ENCODE results near the gene KCNK1. TPM values are rescaled to one million over a fixed set of nuclear protein-coding genes. Genes with fewer than 3 reads are reported as not detected.

KCNK1 gene
- total RNA-seq, 1 experiment from 2014 or later, result 39.2 TPM

GRCh38 chr1:233689017-233689747 lies 75.3 kb downstream of the KCNK1 start:
- H3K4me1 Mint-ChIP-seq (ENCODE audit: low read depth, unreplicated experiment), result peaks cover 39% of the 10 kb centered on the region
- no TSS peak for BruUV-seq (replicated peaks)
- no peak for DNase-seq
- CTCF ChIA-PET, result no interaction called here
- H3K9me3 Mint-ChIP-seq (ENCODE audit: low read depth, unreplicated experiment), result no peaks in the 10 kb centered on the region
- no peaks in the 10 kb centered on the region for H3K36me3 Mint-ChIP-seq (ENCODE audit: insufficient read depth, unreplicated experiment)
- no peak overlapping the region for H3K4me3 Mint-ChIP-seq (ENCODE audit: low read depth, unreplicated experiment)
- peak overlapping the region; percentile 6 for H3K27ac Mint-ChIP-seq (ENCODE audit: unreplicated experiment)
- no peak for TF ChIP-seq CTCF (IDR thresholded peaks at IDR 0.05; ENCODE audit: unreplicated experiment)
- H3K27me3 Mint-ChIP-seq (ENCODE audit: unreplicated experiment), result no peaks in the 10 kb centered on the region
- intact Hi-C loops (cut with micrococcal nuclease; ENCODE audit: unreplicated experiment), result loop anchor here (1.0 kb wide), 1 partner anchor 9 kb away; no protein-coding TSS in a partner anchor

GRCh38 chr1:233689748-233690254 lies 75.9 kb downstream of the KCNK1 start:
- CTCF ChIA-PET, result no interaction called here
- Mint-ChIP-seq H3K4me3 (ENCODE audit: low read depth, unreplicated experiment) (no peak overlapping the region), H3K27me3 (ENCODE audit: unreplicated experiment) (no peaks in the 10 kb centered on the region), H3K9me3 (ENCODE audit: low read depth, unreplicated experiment) (no peaks in the 10 kb centered on the region), H3K4me1 (ENCODE audit: low read depth, unreplicated experiment) (peaks cover 36% of the 10 kb centered on the region), H3K36me3 (ENCODE audit: insufficient read depth, unreplicated experiment) (no peaks in the 10 kb centered on the region), H3K27ac (ENCODE audit: unreplicated experiment) (no peak overlapping the region)
- no peak for TF ChIP-seq CTCF (IDR thresholded peaks at IDR 0.05; ENCODE audit: unreplicated experiment)
- no TSS peak for BruUV-seq (replicated peaks)
- intact Hi-C loops (cut with micrococcal nuclease; ENCODE audit: unreplicated experiment), result loop anchor here (1.0 kb wide), 1 partner anchor 8 kb away; no protein-coding TSS in a partner anchor
- no peak for DNase-seq

- BruUV-seq (replicated peaks), result no TSS peak
- intact Hi-C loops (cut with micrococcal nuclease; ENCODE audit: unreplicated experiment), result no loop called here
- TF ChIP-seq CTCF (IDR thresholded peaks at IDR 0.05; ENCODE audit: unreplicated experiment), result no peak
- no peaks in the 10 kb centered on the region for H3K27me3 Mint-ChIP-seq (ENCODE audit: unreplicated experiment)
- peaks cover 3% of the 10 kb centered on the region for H3K9me3 Mint-ChIP-seq (ENCODE audit: low read depth, unreplicated experiment)
- CTCF ChIA-PET, result no interaction called here
- no peak for DNase-seq
- H3K4me1 Mint-ChIP-seq (ENCODE audit: low read depth, unreplicated experiment), result no peaks in the 10 kb centered on the region
- no peak overlapping the region for H3K4me3 Mint-ChIP-seq (ENCODE audit: low read depth, unreplicated experiment)
- no peak overlapping the region for H3K27ac Mint-ChIP-seq (ENCODE audit: unreplicated experiment)
- no peaks in the 10 kb centered on the region for H3K36me3 Mint-ChIP-seq (ENCODE audit: insufficient read depth, unreplicated experiment)
Observed at GRCh38 chr1:233695901-233696300, 82.0 kb downstream of the KCNK1 start.

- TF ChIP-seq CTCF (IDR thresholded peaks at IDR 0.05; ENCODE audit: unreplicated experiment), result no peak
- CTCF ChIA-PET, result interaction anchor here (0.7 kb wide), 1 partner anchor 189 kb away, joined by 3 read pairs; no protein-coding TSS in a partner anchor
- H3K4me3 Mint-ChIP-seq (ENCODE audit: low read depth, unreplicated experiment), result no peak overlapping the region
Observed at GRCh38 chr1:233700338-233700737, 86.4 kb downstream of the KCNK1 start.

More at GRCh38 chr1:233700338-233700737, 86.4 kb downstream of the KCNK1 start:
- intact Hi-C loops (cut with micrococcal nuclease; ENCODE audit: unreplicated experiment), result no loop called here
- Mint-ChIP-seq H3K9me3 (ENCODE audit: low read depth, unreplicated experiment) (peaks cover 3% of the 10 kb centered on the region), H3K4me1 (ENCODE audit: low read depth, unreplicated experiment) (peaks cover 21% of the 10 kb centered on the region), H3K27me3 (ENCODE audit: unreplicated experiment) (no peaks in the 10 kb centered on the region), H3K27ac (ENCODE audit: unreplicated experiment) (no peak overlapping the region), H3K36me3 (ENCODE audit: insufficient read depth, unreplicated experiment) (no peaks in the 10 kb centered on the region)
- no TSS peak for BruUV-seq (replicated peaks)
- DNase-seq, result no peak
